Fibroblast of lung (primary cell): ENCODE data around the gene EYS. TPM values are rescaled to one million over a fixed set of nuclear protein-coding genes. Genes with fewer than 3 reads are reported as not detected.

ENCODE experiments used
- DNase-seq, 2 donors: peaks; one replicate each; pipeline versions ENCODE4 v3.0.0 to v3.0.0-alpha.2; 2010; ENCODE audit warnings: low read depth in 2 of 2
- H2AFZ ChIP-seq: 2 replicates; pipeline ENCODE4 v1.5.1; 2012; ENCODE audit warnings: low read length, control low read depth, inconsistent platforms
- H3K27ac ChIP-seq: 2 replicates; pipeline ENCODE4 v1.5.1; 2011; ENCODE audit warnings: low read length, control low read depth; ENCODE audit not compliant: insufficient read depth
- H3K27me3 ChIP-seq: 2 replicates; pipeline ENCODE4 v1.5.1; 2011; ENCODE audit warnings: mild to moderate bottlenecking, low read length; ENCODE audit not compliant: control insufficient read depth, insufficient read depth
- H3K36me3 ChIP-seq: 2 replicates; pipeline ENCODE4 v1.5.1; 2011; ENCODE audit warnings: low read length; ENCODE audit not compliant: control insufficient read depth, insufficient read depth
- H3K4me1 ChIP-seq: 2 replicates; pipeline ENCODE4 v1.5.1; 2011; ENCODE audit warnings: low read length; ENCODE audit not compliant: control insufficient read depth, insufficient read depth; ENCODE audit errors: extremely low read depth
- H3K4me2 ChIP-seq: 2 replicates; pipeline ENCODE4 v1.5.1; 2011; ENCODE audit warnings: low read length, control low read depth; ENCODE audit not compliant: insufficient read depth; ENCODE audit errors: extremely low read depth
- H3K4me3 ChIP-seq, 4 experiments: fragments of 200-600 bp in 1 of 4; sonication (generic) in 1 of 4; replicated peaks in 1 of 4; 2 replicates each; pipeline ENCODE4 v1.5.1; 2011 to 2016; ENCODE audit warnings: low read length in 4 of 4, low read depth in 3 of 4, mild to moderate bottlenecking in 3 of 4, control low read depth in 2 of 4, inconsistent platforms in 1 of 4, mixed read lengths in 1 of 4; ENCODE audit not compliant: insufficient read depth in 1 of 4; ENCODE audit errors: control extremely low read depth in 1 of 4
- H3K79me2 ChIP-seq: 2 replicates; pipeline ENCODE4 v1.5.1; 2012; ENCODE audit warnings: mild to moderate bottlenecking, low read length, inconsistent platforms; ENCODE audit not compliant: control insufficient read depth, insufficient read depth
- H3K9ac ChIP-seq: 2 replicates; pipeline ENCODE4 v1.5.1; 2011; ENCODE audit warnings: mild to moderate bottlenecking, low read length, control low read depth; ENCODE audit not compliant: insufficient read depth
- H3K9me3 ChIP-seq: 2 replicates; pipeline ENCODE4 v1.5.1; 2012; ENCODE audit warnings: low read depth, low read length; ENCODE audit not compliant: control insufficient read depth, insufficient read depth
- H4K20me1 ChIP-seq: 2 replicates; pipeline ENCODE4 v1.5.1; 2011; ENCODE audit warnings: low read length; ENCODE audit not compliant: control insufficient read depth, insufficient read depth; ENCODE audit errors: extremely low read depth
- EZH2 ChIP-seq: IDR thresholded peaks from 2 replicates; pipeline ENCODE4 v1.5.1; 2012; ENCODE audit warnings: low read length, control low read depth, mild to moderate bottlenecking; ENCODE audit errors: missing control alignments
- polyA plus RNA-seq, 2 donors: library from polyadenylated mRNA; depleted of rRNA in 1 of 2; stranded (reverse) in 1 of 2; unstranded in 1 of 2; fragments of >200 nt; gene quantifications; 2 replicates each; pipeline ENCODE4 v1.2.1, GENCODE V29; 2011 to 2012; ENCODE audit warnings: missing spikeins in 1 of 2
- total RNA-seq: library from RNA; depleted of rRNA; stranded (reverse); fragments of >200 nt; gene quantifications from 2 replicates; pipeline ENCODE4 v1.2.1, GENCODE V29; 2014
- TF ChIP-seq, protein P1 (sequence below), 2 donors: IDR thresholded peaks in 1 of 2; conservative IDR thresholded peaks in 1 of 2; 1 replicate in 1 of 2; 2 replicates in 1 of 2; pipeline ENCODE4 v1.5.1; 2011 to 2012; ENCODE audit warnings: low read length in 2 of 2, control low read depth in 1 of 2, inconsistent platforms in 1 of 2, low read depth in 1 of 2, mild to moderate bottlenecking in 1 of 2

Gene EYS
- total and polyA plus RNA-seq, 2 donors (not counting 1 experiment from before 2014, with no cell fraction given), result under 0.01 TPM; not detected in 1

DNA sequence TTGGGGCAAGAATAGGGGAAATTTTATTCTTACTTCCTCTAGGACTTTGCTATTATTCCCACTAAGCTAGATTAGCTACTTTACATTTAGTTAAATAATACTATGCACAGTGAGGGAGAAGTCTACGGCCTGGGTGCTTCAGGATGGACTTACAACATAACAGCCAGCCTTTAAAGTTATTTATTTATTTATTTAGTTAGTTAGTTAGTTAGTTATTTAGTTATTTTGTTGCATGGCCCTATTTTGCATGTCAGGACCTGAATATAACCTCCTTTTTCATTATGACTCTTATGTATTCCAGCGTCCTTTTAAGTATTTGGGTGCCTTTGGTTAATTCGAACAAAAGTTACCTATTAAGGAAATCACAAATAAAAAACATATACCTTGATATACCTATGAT lies 238.7 kb downstream of the EYS start:
- TF ChIP-seq EZH2, result no peak
- TF ChIP-seq, protein P1, sequence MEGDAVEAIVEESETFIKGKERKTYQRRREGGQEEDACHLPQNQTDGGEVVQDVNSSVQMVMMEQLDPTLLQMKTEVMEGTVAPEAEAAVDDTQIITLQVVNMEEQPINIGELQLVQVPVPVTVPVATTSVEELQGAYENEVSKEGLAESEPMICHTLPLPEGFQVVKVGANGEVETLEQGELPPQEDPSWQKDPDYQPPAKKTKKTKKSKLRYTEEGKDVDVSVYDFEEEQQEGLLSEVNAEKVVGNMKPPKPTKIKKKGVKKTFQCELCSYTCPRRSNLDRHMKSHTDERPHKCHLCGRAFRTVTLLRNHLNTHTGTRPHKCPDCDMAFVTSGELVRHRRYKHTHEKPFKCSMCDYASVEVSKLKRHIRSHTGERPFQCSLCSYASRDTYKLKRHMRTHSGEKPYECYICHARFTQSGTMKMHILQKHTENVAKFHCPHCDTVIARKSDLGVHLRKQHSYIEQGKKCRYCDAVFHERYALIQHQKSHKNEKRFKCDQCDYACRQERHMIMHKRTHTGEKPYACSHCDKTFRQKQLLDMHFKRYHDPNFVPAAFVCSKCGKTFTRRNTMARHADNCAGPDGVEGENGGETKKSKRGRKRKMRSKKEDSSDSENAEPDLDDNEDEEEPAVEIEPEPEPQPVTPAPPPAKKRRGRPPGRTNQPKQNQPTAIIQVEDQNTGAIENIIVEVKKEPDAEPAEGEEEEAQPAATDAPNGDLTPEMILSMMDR (conservative IDR thresholded peaks at IDR 0.05 in 1 of 2, IDR thresholded peaks at IDR 0.05 in 1 of 2; ENCODE audit: low read depth in 1 of 2, low read length in 2 of 2), result no peak
- Histone ChIP-seq H3K9ac (no peak overlapping the region), H4K20me1 (no peaks in the 10 kb centered on the region), H3K4me3 (no peak overlapping the region), H3K27ac (no peak overlapping the region), H3K9me3 (no peaks in the 10 kb centered on the region), H3K79me2 (no peaks in the 10 kb centered on the region), H3K4me2 (no peak overlapping the region), H3K36me3 (no peaks in the 10 kb centered on the region), H3K27me3 (no peaks in the 10 kb centered on the region), H2AFZ (no peak overlapping the region), H3K4me1 (no peaks in the 10 kb centered on the region)
- no peak for DNase-seq

DNA sequence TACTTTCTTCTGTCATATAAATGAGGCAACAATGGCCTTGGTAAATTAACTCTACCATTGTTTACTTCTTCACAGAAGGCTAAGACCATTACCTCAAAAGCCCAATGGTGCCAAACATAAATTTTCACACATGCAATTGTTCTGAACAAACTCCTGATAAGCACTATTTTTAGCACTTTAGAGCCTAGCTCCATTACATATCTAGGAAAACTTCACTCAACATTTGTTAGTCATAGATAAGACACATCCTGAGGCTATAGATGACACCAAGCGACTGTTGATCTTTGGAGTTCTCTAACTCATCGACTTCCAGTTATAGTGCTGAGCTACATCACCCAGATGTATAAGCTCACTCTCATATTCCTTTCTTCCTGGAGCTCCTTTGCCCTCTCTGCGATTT lies 245.9 kb downstream of the EYS start:
- Histone ChIP-seq H3K79me2 (no peaks in the 10 kb centered on the region), H4K20me1 (no peaks in the 10 kb centered on the region), H3K9ac (no peak overlapping the region), H3K9me3 (no peaks in the 10 kb centered on the region), H3K4me2 (no peak overlapping the region), H3K27me3 (no peaks in the 10 kb centered on the region), H3K4me3 (no peak overlapping the region), H2AFZ (no peak overlapping the region), H3K27ac (no peak overlapping the region), H3K4me1 (no peaks in the 10 kb centered on the region), H3K36me3 (no peaks in the 10 kb centered on the region)
- no peak for DNase-seq
- no peak for TF ChIP-seq EZH2
- TF ChIP-seq, protein P1 (conservative IDR thresholded peaks at IDR 0.05 in 1 of 2, IDR thresholded peaks at IDR 0.05 in 1 of 2; ENCODE audit: low read depth in 1 of 2, low read length in 2 of 2), result no peak

DNA sequence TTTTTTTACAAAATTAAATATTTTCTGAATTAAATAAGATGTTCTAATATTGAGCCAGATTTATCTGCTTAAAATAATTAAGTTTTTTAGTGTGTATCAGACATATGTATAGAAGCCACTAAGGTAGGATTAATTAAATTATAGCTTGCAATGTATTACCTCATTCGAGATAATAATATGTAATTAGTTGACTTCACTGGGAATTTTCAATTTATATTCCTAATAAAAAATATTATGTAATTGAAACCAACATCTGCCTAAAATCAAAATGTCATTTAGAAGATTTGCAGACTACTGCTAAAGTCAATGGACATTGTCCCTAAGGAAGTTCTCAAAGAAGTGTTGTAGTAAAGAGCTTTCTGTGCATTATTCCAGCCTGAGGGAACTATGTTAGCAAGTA lies 254.7 kb downstream of the EYS start:
- Histone ChIP-seq H3K4me1 (no peaks in the 10 kb centered on the region), H3K9me3 (no peaks in the 10 kb centered on the region), H3K36me3 (no peaks in the 10 kb centered on the region), H3K4me3 (no peak overlapping the region), H3K9ac (no peak overlapping the region), H4K20me1 (no peaks in the 10 kb centered on the region), H3K4me2 (no peak overlapping the region), H3K27ac (no peak overlapping the region), H3K27me3 (no peaks in the 10 kb centered on the region), H3K79me2 (no peaks in the 10 kb centered on the region), H2AFZ (no peak overlapping the region)
- no peak for DNase-seq
- TF ChIP-seq, protein P1 (conservative IDR thresholded peaks at IDR 0.05 in 1 of 2, IDR thresholded peaks at IDR 0.05 in 1 of 2; ENCODE audit: low read depth in 1 of 2, low read length in 2 of 2), result no peak
- TF ChIP-seq EZH2, result no peak
